Keratinocyte (primary cell): ENCODE data around the gene EZH1. TPM values are rescaled to one million over a fixed set of nuclear protein-coding genes. Genes with fewer than 3 reads are reported as not detected.

ENCODE experiments used
- DNase-seq: peaks from one replicate; pipeline ENCODE4 v3.0.0-alpha.2; 2011; ENCODE audit warnings: low read depth, missing footprints, low spot score
- FAIRE-seq: peaks from 2 replicates; lab custom pipeline; 2011; peaks lifted over from hg19 to GRCh38; lab: Jason Lieb, UNC
- H2AFZ ChIP-seq: 2 replicates; pipeline ENCODE4 v1.6.0; 2012; ENCODE audit warnings: low read length, control low read depth, inconsistent platforms; ENCODE audit not compliant: control insufficient read depth
- H3K27ac ChIP-seq: 2 replicates; pipeline ENCODE4 v1.5.1; 2011; ENCODE audit warnings: low read length; ENCODE audit not compliant: control insufficient read depth, insufficient read depth
- H3K27me3 ChIP-seq: 3 replicates; pipeline ENCODE4 v1.6.0; 2011; ENCODE audit warnings: low read length; ENCODE audit not compliant: control insufficient read depth, insufficient read depth; ENCODE audit errors: extremely low read depth
- H3K36me3 ChIP-seq, 2 experiments: 2 replicates in 1 of 2; 3 replicates in 1 of 2; pipeline ENCODE4 v1.5.1; 2011; ENCODE audit warnings: low read length in 2 of 2, mild to moderate bottlenecking in 1 of 2; ENCODE audit not compliant: control insufficient read depth in 2 of 2, insufficient read depth in 2 of 2; ENCODE audit errors: extremely low read depth in 1 of 2
- H3K4me1 ChIP-seq: 3 replicates; pipeline ENCODE4 v1.5.1; 2011; ENCODE audit warnings: low read length; ENCODE audit not compliant: control insufficient read depth, insufficient read depth; ENCODE audit errors: extremely low read depth
- H3K4me2 ChIP-seq: 3 replicates; pipeline ENCODE4 v1.6.0; 2011; ENCODE audit warnings: low read depth, low read length; ENCODE audit not compliant: control insufficient read depth, insufficient read depth; ENCODE audit errors: extremely low read depth
- H3K4me3 ChIP-seq, 3 experiments: fragments of 200-600 bp in 1 of 3; sonication (generic) in 1 of 3; 2 replicates in 2 of 3; 3 replicates in 1 of 3; pipeline ENCODE4 v1.5.1; 2011 to 2016; ENCODE audit warnings: low read length in 3 of 3, mild to moderate bottlenecking in 3 of 3, control low read depth in 2 of 3, inconsistent platforms in 1 of 3, low read depth in 1 of 3, mixed read lengths in 1 of 3, mixed run types in 1 of 3, moderate library complexity in 1 of 3; ENCODE audit not compliant: control insufficient read depth in 2 of 3, insufficient read depth in 2 of 3; ENCODE audit errors: extremely low read depth in 1 of 3
- H3K79me2 ChIP-seq: 2 replicates; pipeline ENCODE4 v1.6.0; 2012; ENCODE audit warnings: low read length; ENCODE audit not compliant: control insufficient read depth, insufficient read depth
- H3K9ac ChIP-seq: 3 replicates; pipeline ENCODE4 v1.6.0; 2011; ENCODE audit warnings: low read length; ENCODE audit not compliant: control insufficient read depth, insufficient read depth; ENCODE audit errors: extremely low read depth
- H3K9me1 ChIP-seq: 3 replicates; pipeline ENCODE4 v1.6.0; 2011; ENCODE audit warnings: low read length; ENCODE audit not compliant: control insufficient read depth, insufficient read depth; ENCODE audit errors: extremely low read depth
- H3K9me3 ChIP-seq: 2 replicates; pipeline ENCODE4 v1.5.1; 2012; ENCODE audit warnings: low read depth, low read length; ENCODE audit not compliant: control insufficient read depth
- H4K20me1 ChIP-seq: 3 replicates; pipeline ENCODE4 v1.6.0; 2011; ENCODE audit warnings: low read length; ENCODE audit not compliant: control insufficient read depth, insufficient read depth; ENCODE audit errors: extremely low read depth
- CTCF ChIP-seq, 3 experiments: IDR thresholded peaks in 1 of 3; conservative IDR thresholded peaks in 1 of 3; optimal IDR thresholded peaks in 1 of 3; 2 replicates in 2 of 3; 3 replicates in 1 of 3; pipeline versions ENCODE3 to v1.5.1; 2011; ENCODE audit warnings: low read length in 3 of 3, mild to moderate bottlenecking in 3 of 3, moderate library complexity in 2 of 3, control low read depth in 1 of 3, inconsistent platforms in 1 of 3; ENCODE audit not compliant: insufficient read depth in 2 of 3; ENCODE audit errors: extremely low read depth in 1 of 3
- EZH2 ChIP-seq: IDR thresholded peaks from one replicate; pipeline ENCODE4 v1.6.1; 2012; ENCODE audit warnings: inconsistent platforms, mild to moderate bottlenecking, low read length, moderate library complexity
- dilution Hi-C: fragments of 300-500 bp; cut with MboI; formaldehyde crosslinking; loops from one replicate; pipeline ENCODE4 v1.7.0; 2020; ENCODE audit warnings: low sequenced_read_pairs; ENCODE audit not compliant: extremely low pct_ligation_motif_present
- polyA plus RNA-seq, 5 experiments: library from polyadenylated mRNA; depleted of rRNA in 3 of 5; stranded (reverse) in 3 of 5; stranded (forward) in 1 of 5; unstranded in 1 of 5; fragments of >200 nt; gene quantifications; 1 replicate in 1 of 5; 2 replicates in 3 of 5; 3 replicates in 1 of 5; pipeline versions ENCODE4 v1.2.1 to v1.2.3, GENCODE V29; 2011 to 2012; ENCODE audit warnings: missing spikeins in 2 of 5, low read depth in 1 of 5, low replicate concordance in 1 of 5

EZH1 gene
- polyA plus RNA-seq, 1 donor (not counting 4 experiments of a cell fraction or from before 2014, with no cell fraction given) = 18.3 TPM

GRCh38 chr17:42751628-42752027, 6.8 kb upstream of the EZH1 start:
- no peak for FAIRE-seq

GRCh38 chr17:42750739-42751344, 6.0 kb upstream of the EZH1 start:
- dilution Hi-C loops = no loop called here
- H3K4me3 ChIP-seq = no peak overlapping the region
- no peak for DNase-seq
- H2AFZ ChIP-seq = no peak overlapping the region
- no peak for TF ChIP-seq CTCF (optimal IDR thresholded peaks at IDR 0.05 in 1 of 3, IDR thresholded peaks at IDR 0.05 in 1 of 3, conservative IDR thresholded peaks at IDR 0.05 in 1 of 3; ENCODE audit: extremely low read depth in 1 of 3, insufficient read depth in 2 of 3, low read length in 3 of 3)
- H4K20me1 ChIP-seq = no peaks in the 10 kb centered on the region
- no peaks in the 10 kb centered on the region for H3K79me2 ChIP-seq
- H3K27me3 ChIP-seq = no peaks in the 10 kb centered on the region
- no peaks in the 10 kb centered on the region for H3K4me1 ChIP-seq
- no peak overlapping the region for H3K9ac ChIP-seq
- H3K27ac ChIP-seq = no peak overlapping the region
- FAIRE-seq = no peak
- no peaks in the 10 kb centered on the region for H3K9me1 ChIP-seq
- H3K4me2 ChIP-seq = no peak overlapping the region
- H3K9me3 ChIP-seq = no peaks in the 10 kb centered on the region
- H3K36me3 ChIP-seq = no peaks in the 10 kb centered on the region

More at GRCh38 chr17:42751628-42752027, 6.8 kb upstream of the EZH1 start:
- Histone ChIP-seq H3K79me2 (no peaks in the 10 kb centered on the region), H3K4me3 (no peak overlapping the region), H3K27ac (no peak overlapping the region), H3K4me1 (no peaks in the 10 kb centered on the region), H3K9ac (no peak overlapping the region), H2AFZ (no peak overlapping the region), H3K9me1 (no peaks in the 10 kb centered on the region), H3K36me3 (no peaks in the 10 kb centered on the region), H3K4me2 (no peak overlapping the region), H3K27me3 (no peaks in the 10 kb centered on the region), H4K20me1 (no peaks in the 10 kb centered on the region), H3K9me3 (no peaks in the 10 kb centered on the region)
- dilution Hi-C loops = no loop called here
- no peak for TF ChIP-seq EZH2
- no peak for TF ChIP-seq CTCF (optimal IDR thresholded peaks at IDR 0.05 in 1 of 3, IDR thresholded peaks at IDR 0.05 in 1 of 3, conservative IDR thresholded peaks at IDR 0.05 in 1 of 3; ENCODE audit: extremely low read depth in 1 of 3, insufficient read depth in 2 of 3, low read length in 3 of 3)
- DNase-seq = no peak
